ENCODE data around the gene SYNDIG1L. TPM values are rescaled to one million over a fixed set of nuclear protein-coding genes. Genes with fewer than 3 reads are reported as not detected.
"Not testable (repeated sequence)": the region's sequence is repeated elsewhere in the genome, so short reads cannot be mapped to it uniquely, and the experiment has no call there.

SYNDIG1L gene
- total and polyA plus RNA-seq, 2 donors: under 0.01 to 0.11 TPM

DNA sequence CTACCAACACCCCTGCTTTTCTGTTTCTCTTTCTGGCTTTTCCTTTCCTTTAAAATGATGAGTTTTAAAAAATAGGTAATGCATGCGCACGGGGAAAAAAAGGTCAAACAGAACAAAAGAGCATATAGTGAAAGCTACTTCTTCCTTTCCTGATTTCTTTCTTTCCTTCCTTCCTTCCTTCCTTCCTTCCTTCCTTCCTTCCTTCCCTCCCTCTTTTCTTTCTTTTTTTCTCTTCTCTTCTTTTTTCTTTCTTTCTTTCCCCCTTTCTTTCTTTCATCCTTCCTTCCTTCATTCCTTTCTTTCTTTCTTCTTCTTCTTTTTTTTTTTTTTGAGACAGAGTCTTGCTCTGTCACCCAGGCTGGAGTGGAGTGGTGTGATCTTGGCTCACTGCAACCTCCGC, 35.5 kb downstream of the SYNDIG1L start:
- 92% methylated on average over 3 of the region's 3 CpGs for WGBS
- H3K36me3 ChIP-seq (ENCODE audit: control insufficient read depth in 2 of 2, insufficient read depth in 2 of 2, low read length in 1 of 2); H3K4me1 ChIP-seq (ENCODE audit: control insufficient read depth in 2 of 2, insufficient read depth in 2 of 2, low read length in 2 of 2); H3K27me3 ChIP-seq (ENCODE audit: control insufficient read depth in 2 of 2, insufficient read depth in 1 of 2, low read length in 1 of 2); H3K4me3 ChIP-seq (ENCODE audit: low read length in 2 of 2); H3K27ac ChIP-seq (ENCODE audit: low read depth in 1 of 2, low read length in 1 of 2); H3K9me3 ChIP-seq (ENCODE audit: control insufficient read depth in 2 of 2, insufficient read depth in 1 of 2, low read length in 1 of 2); DNase-seq (ENCODE audit: low read depth in 6 of 9, low spot score in 9 of 9): not testable (repeated sequence)

DNA sequence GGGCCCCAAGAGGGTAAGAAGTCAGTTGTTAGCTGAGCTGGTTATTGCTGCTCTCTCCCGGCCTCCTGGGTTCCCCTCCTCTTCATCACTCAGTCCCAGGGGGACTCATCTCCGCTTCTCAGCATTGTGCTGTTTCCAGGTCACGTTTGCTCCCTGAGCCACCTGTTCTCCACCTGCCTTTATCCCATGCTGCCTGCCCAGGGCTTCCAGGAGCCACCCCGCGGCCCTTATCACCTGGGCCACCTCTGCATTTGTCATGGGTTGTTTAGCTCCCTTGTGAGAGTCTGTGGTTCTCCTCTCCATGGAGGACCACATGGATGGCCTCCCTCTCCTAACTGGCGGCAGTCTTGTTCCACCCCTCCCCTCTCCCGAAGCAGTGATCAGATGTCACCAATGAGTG, 36.0 kb downstream of the SYNDIG1L start:
- Histone ChIP-seq H3K4me3 (ENCODE audit: low read length in 2 of 2) (no peak overlapping the region), H3K36me3 (ENCODE audit: control insufficient read depth in 2 of 2, insufficient read depth in 2 of 2, low read length in 1 of 2) (no peaks in the 10 kb centered on the region), H3K9me3 (ENCODE audit: control insufficient read depth in 2 of 2, insufficient read depth in 1 of 2, low read length in 1 of 2) (no peaks in the 10 kb centered on the region), H3K4me1 (ENCODE audit: control insufficient read depth in 2 of 2, insufficient read depth in 2 of 2, low read length in 2 of 2) (no peaks in the 10 kb centered on the region), H3K27ac (ENCODE audit: low read depth in 1 of 2, low read length in 1 of 2) (no peak overlapping the region), H3K27me3 (ENCODE audit: control insufficient read depth in 2 of 2, insufficient read depth in 1 of 2, low read length in 1 of 2) (peaks cover 0 to 6% of the 10 kb centered on the region in 2 donors)
- DNase-seq (ENCODE audit: low read depth in 6 of 9, low spot score in 9 of 9): no peak
- WGBS: 93% methylated on average over 7 of the region's 7 CpGs

DNA sequence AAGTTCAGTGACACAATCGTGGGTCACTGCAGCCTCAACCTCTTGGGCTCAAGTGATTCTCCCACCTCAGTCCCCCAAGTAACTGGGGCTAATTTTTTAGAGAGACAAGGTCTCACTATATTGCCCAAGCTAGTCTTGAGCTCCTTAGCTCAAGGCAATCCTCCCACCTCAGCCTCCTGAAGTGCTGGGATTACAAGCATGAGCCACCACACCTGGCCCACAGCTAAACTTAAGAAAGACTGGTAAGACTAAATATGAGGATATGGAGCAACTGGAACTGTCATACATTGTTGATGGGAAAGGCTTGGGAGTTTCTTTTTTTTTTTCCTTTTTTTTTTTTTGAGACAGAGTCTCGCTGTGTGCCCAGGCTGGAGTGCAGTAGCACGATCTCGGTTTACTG, 43.8 kb downstream of the SYNDIG1L start:
- Histone ChIP-seq H3K9me3 (ENCODE audit: control insufficient read depth in 2 of 2, insufficient read depth in 1 of 2, low read length in 1 of 2) (no peaks in the 10 kb centered on the region), H3K36me3 (ENCODE audit: control insufficient read depth in 2 of 2, insufficient read depth in 2 of 2, low read length in 1 of 2) (no peaks in the 10 kb centered on the region), H3K4me1 (ENCODE audit: control insufficient read depth in 2 of 2, insufficient read depth in 2 of 2, low read length in 2 of 2) (no peaks in the 10 kb centered on the region), H3K27me3 (ENCODE audit: control insufficient read depth in 2 of 2, insufficient read depth in 1 of 2, low read length in 1 of 2) (no peaks in the 10 kb centered on the region), H3K4me3 (ENCODE audit: low read length in 2 of 2) (no peak overlapping the region), H3K27ac (ENCODE audit: low read depth in 1 of 2, low read length in 1 of 2) (no peak overlapping the region)
- 96% methylated on average over 4 of the region's 4 CpGs for WGBS
- no peak for DNase-seq (ENCODE audit: low read depth in 6 of 9, low spot score in 9 of 9)

DNA sequence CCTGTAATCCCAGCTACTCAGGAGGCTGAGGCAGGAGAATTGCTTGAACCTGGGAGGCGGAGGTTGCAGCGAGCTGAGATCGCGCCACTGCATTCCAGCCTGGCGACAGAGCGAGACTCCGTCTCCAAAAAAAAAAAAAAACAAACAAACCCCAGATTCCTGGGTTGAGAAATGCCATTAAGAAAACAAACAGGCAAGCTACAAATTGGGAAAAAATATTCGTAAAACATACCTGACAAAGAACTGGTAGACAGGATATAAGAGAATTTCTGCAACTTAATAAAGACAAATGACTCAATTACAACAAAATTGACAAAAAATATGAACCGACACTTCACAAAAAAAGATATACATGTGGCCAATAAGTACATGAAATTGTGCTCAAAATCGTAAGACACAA, 44.4 kb downstream of the SYNDIG1L start:
- not testable (repeated sequence) for H3K4me1 ChIP-seq (ENCODE audit: control insufficient read depth in 2 of 2, insufficient read depth in 2 of 2, low read length in 2 of 2); H3K27me3 ChIP-seq (ENCODE audit: control insufficient read depth in 2 of 2, insufficient read depth in 1 of 2, low read length in 1 of 2); H3K36me3 ChIP-seq (ENCODE audit: control insufficient read depth in 2 of 2, insufficient read depth in 2 of 2, low read length in 1 of 2); DNase-seq (ENCODE audit: low read depth in 6 of 9, low spot score in 9 of 9); H3K27ac ChIP-seq (ENCODE audit: low read depth in 1 of 2, low read length in 1 of 2); H3K4me3 ChIP-seq (ENCODE audit: low read length in 2 of 2); H3K9me3 ChIP-seq (ENCODE audit: control insufficient read depth in 2 of 2, insufficient read depth in 1 of 2, low read length in 1 of 2)
- 93% methylated on average over 10 of the region's 10 CpGs for whole genome bisulfite sequencing

DNA sequence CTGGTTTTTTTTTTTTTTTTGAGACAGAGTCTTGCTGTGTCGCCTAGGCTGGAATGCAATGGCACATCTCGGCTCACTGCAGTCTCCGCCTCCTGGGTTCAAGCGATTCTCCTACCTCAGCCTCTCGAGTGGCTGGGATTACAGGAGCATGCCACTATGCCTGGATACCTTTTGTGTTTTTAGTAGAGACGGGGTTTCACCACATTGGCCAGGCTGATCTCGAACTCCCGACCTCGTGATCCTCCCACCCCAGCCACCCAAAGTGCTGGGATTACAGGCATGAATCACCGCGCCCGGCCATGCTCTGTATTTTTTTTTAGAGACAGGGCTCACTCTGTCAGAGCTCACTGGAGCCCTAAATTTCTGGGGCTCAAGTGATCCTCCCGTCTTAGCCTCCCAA, 45.2 kb downstream of the SYNDIG1L start:
- Histone ChIP-seq H3K4me3 (ENCODE audit: low read length in 2 of 2) (no peak overlapping the region), H3K36me3 (ENCODE audit: control insufficient read depth in 2 of 2, insufficient read depth in 2 of 2, low read length in 1 of 2) (no peaks in the 10 kb centered on the region), H3K27me3 (ENCODE audit: control insufficient read depth in 2 of 2, insufficient read depth in 1 of 2, low read length in 1 of 2) (no peaks in the 10 kb centered on the region), H3K27ac (ENCODE audit: low read depth in 1 of 2, low read length in 1 of 2) (no peak overlapping the region), H3K9me3 (ENCODE audit: control insufficient read depth in 2 of 2, insufficient read depth in 1 of 2, low read length in 1 of 2) (no peaks in the 10 kb centered on the region), H3K4me1 (ENCODE audit: control insufficient read depth in 2 of 2, insufficient read depth in 2 of 2, low read length in 2 of 2) (no peaks in the 10 kb centered on the region)
- DNase-seq (ENCODE audit: low read depth in 6 of 9, low spot score in 9 of 9): no peak
- WGBS: 96% methylated on average over 13 of the region's 13 CpGs

DNA sequence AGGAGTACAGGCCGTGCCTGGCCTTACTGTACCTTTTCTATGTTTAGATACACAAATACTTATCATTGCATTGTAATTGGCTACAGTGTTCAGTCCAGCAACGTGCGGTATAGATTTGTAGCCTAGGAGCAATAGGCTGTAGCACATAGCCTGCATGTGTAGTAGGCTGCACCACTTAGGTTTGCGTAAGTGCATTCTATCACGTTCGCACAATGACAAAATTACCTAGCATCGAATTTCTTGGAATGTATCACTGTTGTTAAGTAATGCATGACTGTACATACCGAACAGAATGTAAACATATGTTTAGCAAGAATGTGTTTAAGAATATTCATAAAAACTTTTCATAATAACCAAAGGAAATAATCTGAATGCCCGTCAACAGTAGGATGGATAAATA, 45.8 kb downstream of the SYNDIG1L start:
- H3K4me3 ChIP-seq (ENCODE audit: low read length in 2 of 2): no peak overlapping the region
- DNase-seq (ENCODE audit: low read depth in 6 of 9, low spot score in 9 of 9): no peak
- H3K4me1 ChIP-seq (ENCODE audit: control insufficient read depth in 2 of 2, insufficient read depth in 2 of 2, low read length in 2 of 2): no peaks in the 10 kb centered on the region
- H3K27me3 ChIP-seq (ENCODE audit: control insufficient read depth in 2 of 2, insufficient read depth in 1 of 2, low read length in 1 of 2): no peaks in the 10 kb centered on the region
- no peaks in the 10 kb centered on the region for H3K9me3 ChIP-seq (ENCODE audit: control insufficient read depth in 2 of 2, insufficient read depth in 1 of 2, low read length in 1 of 2)
- WGBS: 96% methylated on average over 9 of the region's 9 CpGs
- H3K36me3 ChIP-seq (ENCODE audit: control insufficient read depth in 2 of 2, insufficient read depth in 2 of 2, low read length in 1 of 2): no peaks in the 10 kb centered on the region
- H3K27ac ChIP-seq (ENCODE audit: low read depth in 1 of 2, low read length in 1 of 2): no peak overlapping the region

DNA sequence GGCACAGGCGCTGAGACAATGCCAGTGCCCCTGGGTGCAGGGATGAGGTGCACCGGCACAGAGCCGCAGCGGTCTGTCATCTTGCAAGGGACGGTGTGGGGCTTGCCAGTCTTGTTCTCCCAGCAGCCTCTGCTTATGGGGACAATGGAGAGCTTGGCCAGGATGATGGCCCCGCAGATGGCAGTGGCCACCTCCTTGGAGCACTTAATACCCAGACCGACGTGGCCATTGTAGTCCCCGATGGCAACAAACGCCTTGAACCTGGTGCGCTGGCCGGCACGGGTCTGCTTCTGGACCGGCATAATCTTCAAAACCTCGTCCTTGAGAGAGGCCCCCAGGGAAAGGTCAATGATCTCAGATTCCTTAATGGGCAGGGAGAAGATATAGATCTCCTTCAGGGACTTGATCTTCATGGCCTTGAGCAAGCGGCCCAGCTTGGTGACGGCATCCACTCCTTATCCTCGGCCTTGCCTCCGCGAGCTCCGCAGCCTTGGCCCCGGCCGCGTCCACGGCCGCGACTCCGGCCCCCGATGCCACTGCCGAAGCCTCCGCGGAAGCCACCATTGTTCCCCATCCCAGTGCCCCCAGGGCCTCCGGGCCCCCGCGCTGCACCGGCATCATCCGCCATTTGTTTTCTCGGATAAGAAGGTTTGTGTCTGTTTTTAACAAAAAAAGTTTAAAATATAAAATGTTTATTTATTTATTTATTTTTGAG, 47.9 kb downstream of the SYNDIG1L start:
- Histone ChIP-seq H3K36me3 (ENCODE audit: control insufficient read depth in 2 of 2, insufficient read depth in 2 of 2, low read length in 1 of 2) (no peaks in the 10 kb centered on the region), H3K9me3 (ENCODE audit: control insufficient read depth in 2 of 2, insufficient read depth in 1 of 2, low read length in 1 of 2) (no peaks in the 10 kb centered on the region), H3K27me3 (ENCODE audit: control insufficient read depth in 2 of 2, insufficient read depth in 1 of 2, low read length in 1 of 2) (no peaks in the 10 kb centered on the region), H3K4me3 (ENCODE audit: low read length in 2 of 2) (no peak overlapping the region), H3K4me1 (ENCODE audit: control insufficient read depth in 2 of 2, insufficient read depth in 2 of 2, low read length in 2 of 2) (no peaks in the 10 kb centered on the region), H3K27ac (ENCODE audit: low read depth in 1 of 2, low read length in 1 of 2) (no peak overlapping the region)
- 97% methylated on average over 38 of the region's 38 CpGs for WGBS
- DNase-seq (ENCODE audit: low read depth in 6 of 9, low spot score in 9 of 9): no peak

DNA sequence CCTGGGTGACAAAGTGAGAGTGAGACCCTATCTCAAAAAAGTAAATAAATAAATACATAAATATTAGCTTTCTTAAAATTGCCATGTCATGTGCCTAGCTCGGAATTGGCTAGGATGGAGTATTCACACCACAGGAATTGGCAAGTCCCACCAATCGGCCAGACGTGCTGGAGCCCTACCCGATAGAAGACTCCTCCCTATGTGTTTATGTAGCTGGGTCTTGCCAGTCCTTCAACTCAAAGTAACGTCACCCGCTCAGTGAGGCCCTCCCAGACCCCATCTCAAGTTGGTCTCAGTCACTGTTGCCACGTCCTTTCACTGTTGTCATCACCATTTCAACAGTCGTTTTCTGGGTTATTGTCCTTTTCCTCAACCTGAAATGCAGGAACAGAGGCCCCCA, 57.6 kb downstream of the SYNDIG1L start:
- peaks cover 0 to 12% of the 10 kb centered on the region in 2 donors for H3K27me3 ChIP-seq (ENCODE audit: control insufficient read depth in 2 of 2, insufficient read depth in 1 of 2, low read length in 1 of 2)
- H3K36me3 ChIP-seq (ENCODE audit: control insufficient read depth in 2 of 2, insufficient read depth in 2 of 2, low read length in 1 of 2): no peaks in the 10 kb centered on the region
- H3K9me3 ChIP-seq (ENCODE audit: control insufficient read depth in 2 of 2, insufficient read depth in 1 of 2, low read length in 1 of 2): no peaks in the 10 kb centered on the region
- no peak overlapping the region for H3K27ac ChIP-seq (ENCODE audit: low read depth in 1 of 2, low read length in 1 of 2)
- WGBS: 97% methylated on average over 8 of the region's 8 CpGs
- H3K4me1 ChIP-seq (ENCODE audit: control insufficient read depth in 2 of 2, insufficient read depth in 2 of 2, low read length in 2 of 2): no peaks in the 10 kb centered on the region
- DNase-seq (ENCODE audit: low read depth in 6 of 9, low spot score in 9 of 9): no peak
- H3K4me3 ChIP-seq (ENCODE audit: low read length in 2 of 2): no peak overlapping the region

DNA sequence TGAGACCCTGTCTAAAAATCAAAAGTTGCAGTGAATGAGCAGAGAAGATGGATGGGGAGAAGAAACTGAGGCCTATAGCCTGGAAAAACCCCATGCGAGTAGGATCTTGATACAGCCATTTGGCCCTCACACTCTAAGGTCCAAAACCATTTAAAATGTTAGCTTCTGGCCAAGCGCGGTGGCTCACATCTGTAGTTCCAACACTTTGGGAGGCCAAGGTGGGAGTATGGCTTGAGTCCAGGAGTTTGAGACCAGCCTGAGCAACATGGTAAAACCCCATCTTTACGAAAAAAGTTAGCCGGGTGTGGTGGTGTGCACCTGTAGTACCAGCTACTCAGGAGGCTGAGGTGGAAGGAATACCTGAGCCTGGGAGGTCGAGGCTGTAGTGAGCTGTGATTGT, 58.0 kb downstream of the SYNDIG1L start:
- Histone ChIP-seq H3K4me3 (ENCODE audit: low read length in 2 of 2) (no peak overlapping the region), H3K27ac (ENCODE audit: low read depth in 1 of 2, low read length in 1 of 2) (no peak overlapping the region)
- 95% methylated on average over 6 of the region's 6 CpGs for WGBS

More for the DNA sequence above, 58.0 kb downstream of the SYNDIG1L start:
- Histone ChIP-seq H3K4me1 (ENCODE audit: control insufficient read depth in 2 of 2, insufficient read depth in 2 of 2, low read length in 2 of 2) (no peaks in the 10 kb centered on the region), H3K27me3 (ENCODE audit: control insufficient read depth in 2 of 2, insufficient read depth in 1 of 2, low read length in 1 of 2) (peaks cover 0 to 12% of the 10 kb centered on the region in 2 donors), H3K9me3 (ENCODE audit: control insufficient read depth in 2 of 2, insufficient read depth in 1 of 2, low read length in 1 of 2) (no peaks in the 10 kb centered on the region), H3K36me3 (ENCODE audit: control insufficient read depth in 2 of 2, insufficient read depth in 2 of 2, low read length in 1 of 2) (no peaks in the 10 kb centered on the region)
- DNase-seq (ENCODE audit: low read depth in 6 of 9, low spot score in 9 of 9): no peak
